ES-I3 (cell line): Measurements from ENCODE around the gene NTN5.
"Not testable (repeated sequence)": the region's sequence is repeated elsewhere in the genome, so short reads cannot be mapped to it uniquely, and the experiment has no call there.

Source experiments
- H3K36me3 ChIP-seq: 2 replicates; pipeline ENCODE4 v1.6.1; 2013; ENCODE audit warnings: mild to moderate bottlenecking, low read length, control low read depth, moderate library complexity; ENCODE audit not compliant: insufficient read depth
- H3K4me1 ChIP-seq: 2 replicates; pipeline ENCODE4 v1.6.1; 2013; ENCODE audit warnings: mild to moderate bottlenecking, control low read depth, low read length; ENCODE audit not compliant: insufficient read depth
- H3K9ac ChIP-seq: 2 replicates; pipeline ENCODE4 v1.6.1; 2013; ENCODE audit warnings: low read depth, mild to moderate bottlenecking, low read length, moderate library complexity
- H3K9me3 ChIP-seq: 2 replicates; pipeline ENCODE4 v1.6.1; 2013; ENCODE audit warnings: mild to moderate bottlenecking, low read length, moderate library complexity; ENCODE audit not compliant: control insufficient read depth, insufficient read depth

The NTN5 gene

DNA sequence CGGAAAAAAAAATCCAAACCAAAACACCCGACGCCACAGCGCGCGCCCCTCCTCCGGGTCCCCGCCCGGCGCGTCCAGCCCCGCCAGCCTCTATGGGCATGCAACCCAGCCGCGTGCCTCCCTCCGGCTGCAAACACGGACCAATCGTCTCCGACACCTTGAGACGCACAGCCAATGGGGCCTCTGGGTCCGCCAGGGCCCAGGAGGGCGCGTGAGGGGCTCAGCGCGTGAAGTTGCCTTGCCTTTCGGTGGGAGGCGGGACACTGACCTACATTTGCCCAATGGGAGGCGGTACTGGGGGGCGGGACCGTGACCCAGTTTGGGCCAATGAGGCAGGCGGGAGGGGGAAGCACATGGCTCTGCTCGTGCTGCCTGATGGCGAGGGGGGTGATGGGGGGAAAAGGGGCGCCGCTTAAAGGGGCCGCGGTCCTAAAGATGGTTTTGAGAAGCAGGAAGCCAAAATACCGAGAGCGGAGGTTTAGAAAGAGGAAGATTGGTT is 35.3 kb downstream of the NTN5 start:
- Histone ChIP-seq H3K4me1 (peaks cover 6% of the 10 kb centered on the region), H3K9ac (peak overlapping the region; percentile 75), H3K36me3 (no peaks in the 10 kb centered on the region), H3K9me3 (no peaks in the 10 kb centered on the region)

DNA sequence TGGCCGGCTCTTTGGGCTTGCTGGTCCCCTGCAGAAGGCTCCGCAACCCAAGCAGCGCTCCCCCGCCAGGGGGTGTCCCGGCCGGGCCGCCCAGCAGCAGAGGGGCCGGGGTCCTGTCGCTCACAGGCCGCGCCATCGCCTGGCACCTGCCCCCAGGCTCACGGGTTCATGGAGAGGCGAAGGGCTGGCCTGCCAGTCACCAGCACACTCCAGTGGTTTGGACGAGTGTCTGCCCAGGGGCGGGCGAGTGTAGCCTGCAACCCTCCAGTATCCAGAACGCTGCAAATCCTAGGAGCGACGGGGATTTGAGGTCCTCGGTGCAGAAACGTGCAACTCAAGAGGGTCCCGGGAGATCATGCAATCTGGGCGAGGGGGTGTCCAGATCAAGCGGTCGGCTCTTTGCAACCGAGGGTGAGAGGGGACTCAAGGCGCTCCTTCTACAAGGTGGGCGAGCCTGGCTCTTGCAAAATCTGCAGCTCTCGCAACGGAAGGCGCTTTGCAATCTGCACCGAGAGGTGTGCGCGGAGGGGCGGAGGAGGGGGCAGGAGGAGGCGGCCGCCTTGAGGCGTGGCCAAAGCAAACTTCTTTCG is 35.9 kb downstream of the NTN5 start, which contains the start of gene DBP:
TSS of gene DBP (minus strand) at position 521 of the 590 bp plus-strand sequence. CDS start at position 136, 385 bp downstream.
- Histone ChIP-seq H3K9ac (peak within 1 kb of the TSS; percentile 75), H3K9me3 (no peaks in the 10 kb centered on the region), H3K4me1 (peaks cover 6% of the 10 kb centered on the region), H3K36me3 (no peaks in the 10 kb centered on the region)

DNA sequence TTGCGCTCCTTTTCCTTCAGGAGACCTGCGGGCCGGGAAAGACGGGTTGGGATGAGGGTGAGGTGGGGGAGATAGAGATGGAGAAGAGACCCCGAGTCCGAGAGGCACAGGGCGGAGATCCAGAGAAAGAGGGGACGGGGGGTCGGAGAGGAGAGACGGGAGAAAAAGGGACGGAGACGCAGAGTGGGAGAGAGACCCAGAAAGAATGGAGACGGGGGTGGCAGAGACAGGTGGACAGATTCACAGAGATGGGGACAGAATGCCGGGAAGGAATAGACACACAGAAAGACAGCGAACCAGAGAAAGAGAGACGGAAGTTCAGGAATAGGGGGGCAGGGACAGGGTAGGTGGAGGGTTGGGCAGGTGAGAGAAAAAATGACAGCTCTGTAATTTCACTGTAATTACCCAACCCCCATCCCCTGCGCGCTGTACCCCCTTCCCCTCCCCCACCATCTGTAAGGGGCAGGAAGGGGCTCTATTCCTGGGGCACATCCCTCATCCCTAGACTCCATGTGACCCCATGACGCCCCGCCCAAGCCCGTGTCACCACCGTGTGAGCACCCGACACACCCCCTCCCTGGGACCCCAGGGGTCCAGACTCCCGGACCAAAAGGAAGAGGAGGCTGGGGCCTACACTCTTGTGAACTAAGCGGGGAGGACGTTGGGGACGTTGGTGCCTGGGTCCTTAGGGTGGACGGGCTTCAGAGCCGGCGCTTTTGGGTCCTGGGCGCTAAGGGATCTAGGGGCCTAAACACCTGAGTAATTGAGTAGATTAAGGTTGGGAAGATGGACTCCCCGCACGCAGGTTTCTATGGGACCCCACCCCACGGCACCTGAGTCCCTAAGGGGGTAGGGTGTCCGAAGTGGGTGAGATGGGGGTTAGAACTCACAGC is 36.6 kb downstream of the NTN5 start:
- Histone ChIP-seq H3K9ac (peak overlapping the region; percentile 75), H3K9me3 (no peaks in the 10 kb centered on the region), H3K36me3 (no peaks in the 10 kb centered on the region), H3K4me1 (peaks cover 6% of the 10 kb centered on the region)

DNA sequence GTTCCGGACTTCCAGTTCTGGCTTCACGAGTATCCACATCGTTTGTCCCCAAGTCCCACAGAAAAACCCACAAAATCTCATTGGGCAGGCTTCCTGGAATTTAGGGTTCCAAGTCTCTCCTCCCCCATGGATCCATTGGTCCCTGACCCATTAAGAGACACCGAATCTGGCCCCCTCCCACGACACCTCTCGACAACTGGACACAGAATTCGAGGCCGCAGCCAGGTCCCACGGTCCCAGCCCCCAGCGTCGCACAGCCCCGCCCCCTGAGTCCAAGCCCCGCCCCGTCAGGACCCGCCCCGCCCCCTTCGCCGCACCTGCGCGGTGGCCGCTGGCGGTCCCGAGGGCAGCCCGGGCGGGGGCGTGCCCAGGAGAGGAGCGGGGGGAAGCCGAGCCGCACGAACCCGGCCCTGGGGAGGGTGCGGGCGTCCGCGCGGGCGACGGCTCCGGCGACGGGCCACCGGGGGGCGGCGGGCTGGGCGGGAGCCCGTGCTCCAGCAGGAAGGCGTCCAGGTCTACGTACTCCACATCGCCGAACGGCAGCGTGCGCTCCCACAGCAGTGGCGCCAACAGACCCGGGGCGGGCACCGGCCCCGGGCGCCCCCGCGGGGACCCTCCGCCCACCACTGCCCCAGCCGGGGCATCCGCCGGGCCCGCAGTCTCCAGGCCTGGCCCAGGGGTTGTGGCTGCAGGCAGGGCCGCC is 37.4 kb downstream of the NTN5 start:
- no peaks in the 10 kb centered on the region for H3K36me3 ChIP-seq
- H3K9ac ChIP-seq, result peak overlapping the region; percentile 75
- H3K4me1 ChIP-seq, result peaks cover 6% of the 10 kb centered on the region
- no peaks in the 10 kb centered on the region for H3K9me3 ChIP-seq

DNA sequence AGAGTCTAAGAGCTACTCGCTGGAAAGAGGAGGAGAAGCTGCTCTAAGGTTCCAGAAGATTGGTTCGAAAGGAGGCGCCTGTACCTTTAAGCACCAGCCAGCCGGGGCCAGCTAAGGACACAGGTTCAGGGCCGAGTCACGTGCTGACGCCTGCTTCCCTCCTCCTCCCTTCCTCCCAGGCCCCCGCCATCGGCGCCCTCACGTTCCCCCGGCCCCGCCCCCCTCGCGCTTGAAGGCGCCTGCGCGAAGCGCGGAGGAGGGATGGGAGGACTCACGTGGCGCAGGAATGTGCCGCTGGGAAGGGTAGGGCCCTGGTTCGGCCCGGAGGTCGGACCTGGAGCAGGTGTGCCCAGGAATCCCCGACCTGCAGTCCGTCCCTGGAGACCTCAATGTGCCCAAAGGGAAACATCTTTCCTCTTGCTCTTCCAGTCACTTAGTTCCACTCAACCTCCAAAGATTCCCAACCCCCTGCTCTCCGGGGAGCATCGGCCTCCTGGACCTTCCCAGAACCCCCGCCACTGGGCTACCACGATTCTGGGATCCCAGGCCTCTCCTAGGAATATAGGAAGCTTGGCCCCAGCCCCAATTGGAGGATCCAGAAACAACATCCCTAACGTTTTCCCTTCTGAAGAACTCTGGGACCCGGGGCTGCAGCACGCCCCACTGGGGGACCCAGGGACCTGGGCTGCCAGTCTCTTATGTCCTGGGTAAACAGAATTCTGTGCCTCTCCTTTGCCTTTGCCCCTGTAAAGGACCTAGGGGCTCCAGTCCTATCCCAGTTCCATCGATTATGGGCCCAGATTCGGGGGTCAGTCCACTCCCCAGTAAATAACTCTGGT is 38.2 kb downstream of the NTN5 start:
- no peaks in the 10 kb centered on the region for H3K36me3 ChIP-seq
- H3K4me1 ChIP-seq, result peaks cover 6% of the 10 kb centered on the region
- H3K9me3 ChIP-seq, result no peaks in the 10 kb centered on the region
- peak overlapping the region; percentile 37; the same call in 1 of the 2 replicates for H3K9ac ChIP-seq

DNA sequence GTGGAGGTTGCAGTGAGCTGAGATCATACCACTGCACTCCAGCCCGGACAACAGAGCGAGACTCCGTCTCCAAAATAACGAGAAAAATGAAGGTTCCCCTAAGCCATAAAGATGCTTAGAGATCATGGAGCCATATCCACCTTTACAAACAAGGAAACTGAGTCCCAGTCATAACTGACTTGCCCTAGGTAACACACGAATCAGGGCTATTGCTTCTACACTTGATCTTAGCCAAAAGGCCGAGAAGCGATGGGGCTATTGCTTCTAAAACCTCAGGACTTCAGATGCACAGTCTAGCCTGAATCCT is 38.8 kb downstream of the NTN5 start:
- Histone ChIP-seq H3K4me1 (peaks cover 6% of the 10 kb centered on the region), H3K9me3 (no peaks in the 10 kb centered on the region), H3K36me3 (no peaks in the 10 kb centered on the region), H3K9ac (peak overlapping the region; percentile 14; the same call in 1 of the 2 replicates)

DNA sequence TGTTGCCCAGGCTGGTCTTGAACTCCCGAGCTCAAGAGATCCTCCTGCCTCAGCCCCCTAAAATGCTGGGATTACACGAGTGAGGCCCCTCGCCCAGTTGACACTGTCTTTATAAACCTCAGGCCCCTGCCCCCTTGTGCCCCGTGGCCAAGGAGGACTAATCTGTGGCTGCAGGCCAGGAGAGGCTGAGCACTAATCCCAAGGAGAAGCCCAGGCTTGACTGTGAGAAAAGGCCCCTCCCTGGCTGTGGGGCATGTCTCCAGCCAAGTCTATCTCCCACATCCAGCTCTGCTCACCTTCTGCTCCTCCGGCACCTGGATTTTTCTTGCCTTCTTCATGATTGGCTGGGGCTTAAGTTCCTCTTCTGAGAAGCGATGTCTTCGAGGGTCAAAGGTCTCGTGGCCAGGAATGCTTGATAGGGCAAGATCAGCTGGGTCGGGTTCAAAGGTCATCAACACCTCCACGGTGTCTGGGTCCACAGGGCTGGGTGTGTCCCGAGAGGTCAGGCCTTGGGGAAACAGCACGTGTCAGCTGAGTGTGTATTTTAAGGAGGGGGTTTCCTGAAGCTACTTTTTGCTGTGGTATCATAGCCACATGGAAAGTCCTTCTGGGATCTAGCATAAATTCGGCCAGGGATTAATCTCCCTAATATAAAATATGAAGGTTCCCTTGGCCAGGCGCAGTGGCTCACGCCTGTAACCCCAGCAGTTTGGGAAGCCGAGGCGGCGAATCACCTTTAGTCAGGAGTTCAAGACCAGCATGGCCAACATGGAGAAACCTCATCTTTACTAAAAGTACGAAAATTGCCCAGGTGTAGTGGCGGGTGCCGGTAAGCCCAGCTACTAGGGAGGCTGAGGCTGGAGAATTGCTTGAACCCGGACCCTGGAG is 39.4 kb downstream of the NTN5 start:
- Histone ChIP-seq H3K9ac (peak overlapping the region; percentile 14; the same call in 1 of the 2 replicates), H3K4me1 (peaks cover 6% of the 10 kb centered on the region)

DNA sequence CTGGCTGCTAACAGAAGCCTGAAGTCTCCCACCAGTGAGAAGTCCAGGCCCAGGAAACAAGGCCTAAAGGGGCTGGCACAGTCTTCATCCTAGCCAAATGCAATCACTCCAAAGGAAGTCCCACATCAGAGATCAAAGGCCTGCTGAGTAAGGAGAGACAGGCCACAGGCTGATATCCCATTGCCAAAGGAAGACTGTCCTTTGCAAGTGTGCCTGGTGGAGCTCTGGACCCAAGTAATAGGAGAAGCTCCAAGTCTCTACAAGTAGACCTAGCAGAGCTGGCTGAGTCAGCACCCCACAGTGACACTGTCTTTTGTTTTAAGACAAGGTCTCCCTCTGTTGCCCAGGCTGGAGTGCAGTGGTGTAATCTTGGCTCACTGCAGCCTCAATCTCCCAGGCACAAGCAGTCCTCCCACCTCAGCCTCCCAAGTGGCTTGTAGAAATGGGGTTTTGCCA is 40.1 kb downstream of the NTN5 start:
- H3K4me1 ChIP-seq, result peaks cover 6% of the 10 kb centered on the region
- H3K9me3 ChIP-seq, result no peaks in the 10 kb centered on the region
- H3K36me3 ChIP-seq, result no peaks in the 10 kb centered on the region
- no peak overlapping the region for H3K9ac ChIP-seq

More for the DNA sequence above, 39.4 kb downstream of the NTN5 start:
- no peaks in the 10 kb centered on the region for H3K36me3 ChIP-seq
- H3K9me3 ChIP-seq, result no peaks in the 10 kb centered on the region

DNA sequence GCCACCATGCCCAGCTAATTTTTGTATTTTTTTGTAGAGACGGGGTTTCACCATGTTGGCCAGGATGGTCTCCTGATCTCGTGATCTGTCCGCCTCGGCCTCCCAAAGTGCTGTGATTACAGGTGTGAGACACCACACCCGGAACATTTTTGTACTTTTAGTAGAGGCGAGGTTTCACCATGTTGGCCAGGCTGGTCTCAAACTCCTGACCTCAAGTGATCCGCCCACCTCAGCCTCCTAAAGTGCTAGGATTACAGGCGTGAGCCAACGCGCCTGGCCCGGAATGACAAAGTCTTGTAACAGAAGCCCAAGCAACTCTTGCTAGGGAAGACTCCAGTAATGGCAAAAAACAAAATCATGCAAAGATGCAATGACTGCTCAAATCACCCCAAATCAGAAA is 40.5 kb downstream of the NTN5 start:
- not testable (repeated sequence) for H3K9me3 ChIP-seq, H3K4me1 ChIP-seq, H3K36me3 ChIP-seq, H3K9ac ChIP-seq

DNA sequence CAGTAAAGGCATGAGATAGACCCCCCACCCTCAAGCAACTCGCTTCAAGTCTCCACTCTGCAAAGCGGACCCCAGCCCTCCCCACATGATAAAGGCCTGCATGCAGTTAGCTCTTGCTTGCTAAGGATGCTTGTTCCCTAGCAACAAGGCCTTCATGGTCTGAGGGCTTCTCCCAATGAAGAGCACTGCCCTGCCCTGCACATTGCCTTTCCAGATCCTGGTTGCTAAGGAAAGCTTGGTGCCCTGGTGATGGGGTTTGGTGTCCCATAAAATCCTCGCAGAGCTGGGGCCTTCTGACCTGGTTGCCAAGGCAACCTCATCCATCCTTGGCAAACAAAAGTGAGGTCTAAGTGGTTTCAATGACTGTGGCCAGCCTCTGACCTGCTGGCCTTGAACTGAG is 41.6 kb downstream of the NTN5 start:
- no peaks in the 10 kb centered on the region for H3K36me3 ChIP-seq
- H3K9me3 ChIP-seq, result no peaks in the 10 kb centered on the region
- H3K9ac ChIP-seq, result peak overlapping the region; percentile 48
- H3K4me1 ChIP-seq, result peaks cover 6% of the 10 kb centered on the region

DNA sequence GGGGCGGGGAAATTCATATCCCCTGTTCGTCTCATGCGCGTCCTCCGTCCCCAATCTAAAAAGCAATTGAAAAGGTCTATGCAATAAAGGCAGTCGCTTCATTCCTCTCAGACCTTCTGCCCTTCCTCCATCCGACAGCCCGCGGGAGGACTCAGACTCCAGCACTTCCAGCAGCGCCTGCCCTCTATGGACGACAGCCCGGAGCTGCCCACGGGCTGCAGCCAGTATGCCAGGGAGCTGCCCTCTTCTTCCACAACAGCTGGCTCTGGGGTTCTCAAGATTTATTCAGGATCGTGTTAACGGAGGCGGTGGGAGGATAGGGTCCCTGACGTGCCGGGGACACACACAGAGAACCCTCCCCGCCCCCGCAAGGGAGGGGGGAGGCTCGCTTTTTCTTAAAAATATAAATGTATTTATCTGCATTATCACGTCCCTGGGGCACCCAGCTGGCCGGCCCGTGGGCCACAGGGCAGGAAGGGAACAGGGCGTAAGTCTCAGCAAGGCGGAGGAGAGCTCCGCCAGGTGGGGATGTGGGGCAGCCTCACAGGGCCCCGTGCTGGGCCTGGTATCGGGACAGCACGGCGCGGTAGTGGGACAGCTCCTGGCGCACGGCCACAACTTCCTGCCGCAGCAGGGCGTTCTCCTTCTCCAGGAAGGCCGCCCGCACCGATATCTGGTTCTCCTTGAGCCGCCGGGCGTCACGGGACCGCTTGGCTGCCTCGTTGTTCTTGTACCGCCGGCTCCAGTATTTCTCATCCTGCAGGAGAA is 42.3 kb downstream of the NTN5 start:
- no peaks in the 10 kb centered on the region for H3K9me3 ChIP-seq
- H3K36me3 ChIP-seq, result no peaks in the 10 kb centered on the region
- peak overlapping the region; percentile 48 for H3K9ac ChIP-seq
- peaks cover 6% of the 10 kb centered on the region for H3K4me1 ChIP-seq

DNA sequence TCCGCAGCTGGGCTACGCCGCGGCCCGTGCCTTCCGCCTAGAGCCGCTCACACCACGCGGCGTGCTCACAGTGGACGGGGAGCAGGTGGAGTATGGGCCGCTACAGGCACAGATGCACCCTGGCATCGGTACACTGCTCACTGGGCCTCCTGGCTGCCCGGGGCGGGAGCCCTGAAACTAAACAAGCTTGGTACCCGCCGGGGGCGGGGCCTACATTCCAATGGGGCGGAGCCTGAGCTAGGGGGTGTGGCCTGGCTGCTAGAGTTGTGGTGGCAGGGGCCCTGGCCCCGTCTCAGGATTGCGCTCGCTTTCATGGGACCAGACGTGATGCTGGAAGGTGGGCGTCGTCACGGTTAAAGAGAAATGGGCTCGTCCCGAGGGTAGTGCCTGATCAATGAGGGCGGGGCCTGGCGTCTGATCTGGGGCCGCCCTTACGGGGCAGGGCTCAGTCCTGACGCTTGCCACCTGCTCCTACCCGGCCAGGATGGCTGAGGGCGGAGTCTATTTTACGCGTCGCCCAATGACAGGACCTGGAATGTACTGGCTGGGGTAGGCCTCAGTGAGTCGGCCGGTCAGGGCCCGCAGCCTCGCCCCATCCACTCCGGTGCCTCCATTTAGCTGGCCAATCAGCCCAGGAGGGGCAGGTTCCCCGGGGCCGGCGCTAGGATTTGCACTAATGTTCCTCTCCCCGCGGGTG is 43.1 kb downstream of the NTN5 start:
- H3K9me3 ChIP-seq, result no peaks in the 10 kb centered on the region
- peak overlapping the region; percentile 48 for H3K9ac ChIP-seq
- peaks cover 6% of the 10 kb centered on the region for H3K4me1 ChIP-seq
- H3K36me3 ChIP-seq, result no peaks in the 10 kb centered on the region
